ENCODE data around the gene ANKS1B. TPM values are rescaled to one million over a fixed set of nuclear protein-coding genes. Genes with fewer than 3 reads are reported as not detected.
"Not testable (repeated sequence)": the region's sequence is repeated elsewhere in the genome, so short reads cannot be mapped to it uniquely, and the experiment has no call there.

Gene ANKS1B
- total RNA-seq, 1 donor from 2014 or later: not detected

DNA sequence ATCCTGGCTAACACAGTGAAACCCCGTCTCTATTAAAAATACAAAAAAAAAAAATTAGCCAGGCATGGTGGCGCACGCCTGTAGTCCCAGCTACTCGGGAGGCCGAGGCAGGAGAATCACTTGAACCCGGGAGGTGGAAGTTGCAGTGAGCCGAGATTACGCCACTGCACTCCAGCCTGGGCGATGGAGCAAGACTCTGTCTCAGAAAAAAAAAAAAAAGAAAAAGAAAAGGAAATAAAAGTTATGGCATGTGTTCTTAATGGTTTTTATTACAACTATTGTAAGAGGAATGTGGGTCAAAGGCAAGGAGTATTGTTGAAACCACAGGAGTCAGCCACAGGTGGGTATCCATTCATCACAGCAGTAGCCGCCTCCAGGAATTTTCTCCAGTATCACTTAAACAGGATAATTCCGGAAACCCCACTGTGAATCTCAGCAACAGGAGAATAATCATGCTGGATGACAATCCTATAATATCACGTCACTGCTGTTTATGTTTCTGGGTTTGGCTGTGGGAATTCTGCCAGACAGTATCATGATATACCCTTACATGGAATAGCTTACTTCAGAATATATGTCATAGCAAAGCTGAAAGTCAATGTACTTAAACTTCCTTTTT, 1147.5 kb downstream of the ANKS1B start:
- DNase-seq: not testable (repeated sequence)

- no peak for DNase-seq
Observed at GRCh38 chr12:98830657-98831056, 1154.1 kb downstream of the ANKS1B start.

- no peak for DNase-seq
Observed at GRCh38 chr12:98828802-98829600, 1155.7 kb downstream of the ANKS1B start.

DNA sequence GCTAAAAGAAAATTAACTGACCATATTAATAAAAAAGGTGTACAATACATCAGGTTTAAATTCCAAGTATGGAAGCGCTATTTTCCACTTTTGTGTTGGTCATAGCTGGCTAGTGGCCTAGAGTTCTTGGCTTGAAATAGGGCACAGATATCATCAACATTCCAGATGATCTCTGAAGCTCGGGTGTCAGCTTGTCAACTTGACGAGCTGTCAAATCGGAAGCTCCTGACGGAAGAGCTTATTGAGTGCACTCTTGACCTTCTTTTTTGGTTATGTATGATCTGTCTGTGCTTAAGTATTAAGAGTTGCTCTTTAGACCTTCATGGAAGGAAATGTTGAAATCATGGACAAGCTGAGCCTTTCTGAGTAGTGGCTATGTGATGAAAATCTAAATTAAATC, 1161.7 kb downstream of the ANKS1B start:
- peak; percentile 14 for DNase-seq

DNA sequence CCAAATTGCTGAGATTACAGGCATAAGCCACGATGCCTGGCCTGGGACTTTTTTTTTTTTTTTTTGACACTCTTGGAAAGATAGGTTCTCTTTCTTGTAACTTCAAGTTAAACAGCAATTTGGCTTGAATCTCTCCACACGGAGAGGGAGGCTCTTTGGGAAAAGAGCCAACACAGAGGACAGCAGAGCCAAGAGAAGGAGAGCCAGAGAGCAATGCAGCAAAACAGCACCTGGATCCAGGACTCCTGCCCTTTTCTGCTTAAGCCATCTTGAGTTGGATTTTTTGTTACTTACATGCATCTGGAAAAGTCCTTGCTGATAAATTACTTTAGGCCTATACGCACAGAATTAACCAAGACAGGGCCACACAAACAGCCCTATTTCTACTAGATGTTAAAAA, 1162.9 kb downstream of the ANKS1B start:
- DNase-seq: no peak

GRCh38 chr12:98821232-98821631, 1163.5 kb downstream of the ANKS1B start:
- DNase-seq: no peak

GRCh38 chr12:98819821-98820404, 1164.8 kb downstream of the ANKS1B start:
- DNase-seq: no peak

GRCh38 chr12:98819071-98819470, 1165.7 kb downstream of the ANKS1B start:
- DNase-seq: no peak

DNA sequence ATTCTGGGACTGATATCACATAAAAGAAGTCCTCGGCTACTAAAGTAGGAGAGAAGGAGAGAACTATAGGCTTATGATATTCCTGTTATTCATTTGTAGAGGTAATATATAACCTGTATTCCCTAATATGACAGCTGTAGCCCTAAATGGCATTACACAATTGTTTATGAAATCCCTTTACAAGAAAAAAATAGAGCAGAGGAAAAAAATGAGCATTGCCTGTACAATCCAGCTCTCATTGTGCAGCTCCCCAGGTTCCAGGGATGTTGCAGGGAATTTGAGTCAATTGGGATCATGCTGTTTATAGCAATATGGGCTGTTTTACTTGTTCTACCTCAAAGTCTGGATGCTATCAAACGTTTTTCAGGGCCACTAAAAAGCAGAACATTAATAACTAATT, 1166.5 kb downstream of the ANKS1B start:
- DNase-seq: no peak

- no peak for DNase-seq
Observed at GRCh38 chr12:98817742-98818141, 1167.0 kb downstream of the ANKS1B start.

GRCh38 chr12:98816720-98817119, 1168.0 kb downstream of the ANKS1B start:
- DNase-seq: no peak

- DNase-seq: peak; percentile 69
Observed at GRCh38 chr12:98814254-98814653, 1170.5 kb downstream of the ANKS1B start.

- no peak for DNase-seq
Observed at GRCh38 chr12:98812225-98812624, 1172.5 kb downstream of the ANKS1B start.

DNA sequence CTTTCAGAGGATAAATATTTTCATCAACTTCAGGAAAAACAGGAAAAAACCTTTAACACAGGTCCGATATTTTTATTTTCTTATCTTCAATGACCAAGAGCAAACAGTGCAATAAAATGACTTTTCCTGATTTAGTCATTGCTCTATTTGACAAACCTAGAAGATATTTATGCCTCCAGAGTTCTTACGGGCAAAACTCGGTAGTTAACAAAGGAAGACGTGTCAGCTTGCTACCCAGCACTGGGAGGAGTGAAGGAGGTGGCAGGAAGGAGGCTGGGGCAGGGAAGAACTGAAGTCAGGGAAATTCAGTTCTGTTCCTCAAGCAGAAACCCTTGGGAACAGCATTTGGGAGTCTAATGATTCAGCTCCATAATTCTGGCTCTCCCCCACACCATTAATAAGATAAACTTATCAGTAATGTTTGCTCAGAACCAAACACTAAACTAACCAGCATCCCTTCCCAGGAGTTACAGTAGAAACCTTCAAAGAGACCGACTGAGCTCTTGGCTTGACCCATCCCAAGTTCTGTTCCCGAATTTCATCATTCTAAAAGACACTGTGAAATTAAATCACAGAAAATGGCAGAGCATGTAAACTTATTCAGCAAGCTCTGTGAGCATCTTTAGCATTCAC, 1176.4 kb downstream of the ANKS1B start:
- peak; percentile 32 for DNase-seq

DNA sequence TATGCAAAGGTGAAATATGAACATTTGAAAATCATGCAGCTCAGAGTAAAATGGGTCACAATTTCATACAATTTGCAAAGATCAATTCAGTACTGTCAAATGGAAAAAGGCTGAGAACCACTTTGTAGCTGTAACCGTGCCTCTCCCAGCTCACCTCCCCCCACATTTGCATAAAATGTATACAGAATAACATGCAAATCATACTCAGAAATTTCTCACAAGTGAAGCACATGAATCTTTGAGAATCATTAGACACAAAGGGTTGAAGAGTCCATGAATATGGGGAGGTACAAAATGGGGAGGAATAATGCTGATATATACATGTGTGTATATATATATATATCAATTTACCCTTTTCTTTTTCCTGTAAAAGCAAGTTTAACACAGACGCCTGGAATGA, 1177.5 kb downstream of the ANKS1B start:
- no peak for DNase-seq

GRCh38 chr12:98803468-98804209, 1181.1 kb downstream of the ANKS1B start:
- no peak for DNase-seq

DNA sequence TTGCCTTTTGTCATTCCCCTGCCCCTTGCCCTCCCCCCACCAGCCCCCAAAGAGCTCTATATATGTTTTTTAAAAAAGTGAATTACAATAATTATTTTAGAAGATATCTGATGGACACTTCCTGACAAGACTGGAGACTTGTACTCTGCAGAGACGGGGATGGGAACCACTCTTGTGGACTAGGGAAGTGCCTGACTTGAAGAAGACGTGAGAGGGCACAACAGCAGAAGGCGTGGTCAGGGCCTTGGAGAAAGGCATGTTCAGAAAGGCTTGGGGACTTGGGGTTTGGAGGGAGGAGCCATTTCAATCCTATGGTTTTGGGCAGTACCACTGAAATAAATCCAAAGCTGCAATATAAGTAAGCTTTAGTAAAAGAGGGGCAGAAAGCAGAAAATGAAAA, 1184.9 kb downstream of the ANKS1B start:
- DNase-seq: no peak

GRCh38 chr12:98799146-98799810, 1185.5 kb downstream of the ANKS1B start:
- no peak for DNase-seq

- DNase-seq: no peak
Observed at GRCh38 chr12:98797200-98797599, 1187.5 kb downstream of the ANKS1B start.

DNA sequence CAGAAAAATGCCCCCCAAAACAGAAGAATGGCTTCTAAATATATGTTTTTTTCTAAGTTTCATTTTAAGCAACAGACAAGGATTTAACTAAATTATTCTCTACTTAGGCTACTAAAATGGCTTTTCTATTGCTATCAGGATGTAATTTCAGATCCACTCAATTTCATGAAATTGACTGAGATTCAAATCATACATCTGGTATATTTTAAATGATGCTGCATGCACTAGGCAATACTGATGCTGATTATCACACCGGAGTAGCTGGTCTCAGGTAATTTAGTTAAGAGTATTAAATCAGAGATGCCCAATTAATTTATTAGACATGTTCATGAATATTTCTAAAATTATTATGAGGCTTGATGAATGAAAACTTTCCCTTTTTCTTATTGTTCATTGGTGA, 1188.0 kb downstream of the ANKS1B start:
- no peak for DNase-seq

GRCh38 chr12:98793121-98793520, 1191.6 kb downstream of the ANKS1B start:
- DNase-seq: no peak

- no peak for DNase-seq
Observed at GRCh38 chr12:98791406-98791805, 1193.3 kb downstream of the ANKS1B start.

Measured in dermis blood vessel endothelial cell (primary cell).